Activated CD8-positive, alpha-beta memory T cell treated with anti-CD3 and anti-CD28 coated beads, Interleukin-2, amount 50 U/mL, for 4 hours (primary cell): Measurements from ENCODE around the gene FRAT1.
"Not testable (repeated sequence)": the region's sequence is repeated elsewhere in the genome, so short reads cannot be mapped to it uniquely, and the experiment has no call there.

Experiments
- DNase-seq: peaks from one replicate; pipeline ENCODE4 v3.0.0-alpha.2; 2020

Gene FRAT1

GRCh38 chr10:97318772-97319651 is at the start of gene FRAT1:
Gene FRAT1, plus strand, starts transcription at chr10:97319271. Its CDS starts 183 bp downstream, at chr10:97319454.
- DNase-seq: peak; percentile 88

GRCh38 chr10:97270523-97271154 is 48.4 kb upstream of the FRAT1 start:
- DNase-seq: no peak

- no peak for DNase-seq
These were observed 45.4 kb upstream of the FRAT1 start for GRCh38 chr10:97273700-97274099.

GRCh38 chr10:97274828-97275227 is 44.2 kb upstream of the FRAT1 start:
- no peak for DNase-seq

- DNase-seq: no peak
These were observed 41.5 kb upstream of the FRAT1 start for GRCh38 chr10:97277551-97277950.

GRCh38 chr10:97278491-97278989 is 40.5 kb upstream of the FRAT1 start:
- DNase-seq: no peak

GRCh38 chr10:97279121-97279815 is 39.8 kb upstream of the FRAT1 start:
- no peak for DNase-seq

- no peak for DNase-seq
These were observed 38.3 kb upstream of the FRAT1 start for GRCh38 chr10:97280783-97281182.

GRCh38 chr10:97290076-97290475 is 29.0 kb upstream of the FRAT1 start:
- not testable (repeated sequence) for DNase-seq

GRCh38 chr10:97290576-97291356 is 28.3 kb upstream of the FRAT1 start:
- not testable (repeated sequence) for DNase-seq

- DNase-seq: no peak
These were observed 27.5 kb upstream of the FRAT1 start for GRCh38 chr10:97291357-97292096.

GRCh38 chr10:97292097-97292861 is 26.8 kb upstream of the FRAT1 start, which contains the start of gene ARHGAP19:
Gene ARHGAP19, minus strand, starts transcription at chr10:97292637. Its CDS starts 10 bp downstream, at chr10:97292627.
- peak; percentile 88 for DNase-seq

- no peak for DNase-seq
These were observed 26.2 kb upstream of the FRAT1 start for GRCh38 chr10:97292862-97293198.

GRCh38 chr10:97297556-97298222 is 21.4 kb upstream of the FRAT1 start:
- no peak for DNase-seq

- no peak for DNase-seq
These were observed 20.9 kb upstream of the FRAT1 start for GRCh38 chr10:97298223-97298571.

GRCh38 chr10:97300980-97301379 is 18.1 kb upstream of the FRAT1 start:
- DNase-seq: no peak

GRCh38 chr10:97302088-97302791 is 16.8 kb upstream of the FRAT1 start:
- DNase-seq: no peak

- DNase-seq: no peak
These were observed 11.6 kb upstream of the FRAT1 start for GRCh38 chr10:97307441-97307840.

- DNase-seq: no peak
These were observed 10.9 kb upstream of the FRAT1 start for GRCh38 chr10:97307866-97308780.
